Thyroid gland (tissue), 4 donors: ENCODE measurements around the gene RNF103. TPM values are rescaled to one million over a fixed set of nuclear protein-coding genes. Genes with fewer than 3 reads are reported as not detected.

Experiments
- DNase-seq, 2 donors: peaks; one replicate each; pipeline ENCODE4 v3.0.0-alpha.2; 2019
- H3K27ac ChIP-seq, 3 donors: fragments of 200-600 bp; sonication (generic); 1 replicate in 2 of 3; 2 replicates in 1 of 3; pipeline ENCODE4 v1.5.1; 2016 to 2019; ENCODE audit warnings: mild to moderate bottlenecking in 1 of 3, moderate library complexity in 1 of 3
- H3K27me3 ChIP-seq: fragments of 200-600 bp; sonication (generic); one replicate; pipeline ENCODE4 v1.5.1; 2019
- H3K36me3 ChIP-seq, 2 donors: fragments of 200-600 bp; sonication (generic); one replicate each; pipeline ENCODE4 v1.5.1; 2016 to 2019
- H3K4me1 ChIP-seq, 2 donors: fragments of 200-600 bp; sonication (generic); one replicate each; pipeline ENCODE4 v1.5.1; 2017 to 2019
- H3K4me3 ChIP-seq, 3 donors: fragments of 200-600 bp; sonication (generic); replicated peaks in 1 of 3; 1 replicate in 2 of 3; 2 replicates in 1 of 3; pipeline ENCODE4 v1.5.1; 2016; ENCODE audit warnings: mild to moderate bottlenecking in 1 of 3
- H3K9me3 ChIP-seq: fragments of 200-600 bp; sonication (generic); one replicate; pipeline ENCODE4 v1.5.1; 2017
- CTCF ChIP-seq, 6 experiments: fragments of 200-600 bp in 3 of 6; fragments of 450-650 bp in 3 of 6; sonication (generic) in 3 of 6; IDR thresholded peaks; one replicate each; pipeline ENCODE4 v1.5.1; 2016 to 2019; ENCODE audit warnings: antibody characterized with exemption in 6 of 6, mild to moderate bottlenecking in 2 of 6, inconsistent platforms in 1 of 6, moderate library complexity in 1 of 6
- POLR2A ChIP-seq, 2 donors: fragments of 450-650 bp; IDR thresholded peaks; one replicate each; pipeline ENCODE4 v1.6.1; 2017; ENCODE audit warnings: antibody characterized with exemption in 2 of 2, mild to moderate bottlenecking in 2 of 2, moderate library complexity in 1 of 2
- WGBS, 2 donors: methylation state at CpG; one replicate each; pipeline ENCODE4 v1.1.5; 2017; 5-methylcytosine and 5-hydroxymethylcytosine counted together
- intact Hi-C: fragments of 100-400 bp; cut with DNase I; formaldehyde crosslinking; loops from one replicate; pipeline ENCODE4 v1.15.1; 2023
- total RNA-seq, 4 donors: library from RNA; depleted of rRNA; stranded (reverse); fragments of >200 nt; gene quantifications; one replicate each; pipeline ENCODE4 v1.2.3, GENCODE V29; 2016

Gene RNF103
- total RNA-seq, 4 donors from 2014 or later: 26.0 to 36.8 (median 33.3) TPM

- intact Hi-C loops: no loop called here
- Histone ChIP-seq H3K9me3 (no peaks in the 10 kb centered on the region), H3K36me3 (no peaks in the 10 kb centered on the region), H3K4me1 (no peaks in the 10 kb centered on the region), H3K27ac (no peak overlapping the region), H3K27me3 (no peaks in the 10 kb centered on the region), H3K4me3 (no peak overlapping the region)
- TF ChIP-seq POLR2A (IDR thresholded peaks at IDR 0.05): no peak
- no peak for TF ChIP-seq CTCF (IDR thresholded peaks at IDR 0.05)
- DNase-seq: no peak
- 96 to 99% methylated on average over 3 of the region's 3 CpGs for WGBS, 2 donors
Observed at GRCh38 chr2:86661333-86661732, 37.7 kb upstream of the RNF103 start.

GRCh38 chr2:86650188-86650587, 26.5 kb upstream of the RNF103 start:
- H3K4me1 ChIP-seq: no peaks in the 10 kb centered on the region
- no peaks in the 10 kb centered on the region for H3K36me3 ChIP-seq
- DNase-seq: no peak
- no peak overlapping the region for H3K4me3 ChIP-seq
- intact Hi-C loops: no loop called here
- no peaks in the 10 kb centered on the region for H3K27me3 ChIP-seq
- no peak overlapping the region for H3K27ac ChIP-seq
- H3K9me3 ChIP-seq: no peaks in the 10 kb centered on the region
- TF ChIP-seq CTCF (IDR thresholded peaks at IDR 0.05): no peak
- no peak for TF ChIP-seq POLR2A (IDR thresholded peaks at IDR 0.05)

- H3K4me1 ChIP-seq: no peaks in the 10 kb centered on the region
- H3K36me3 ChIP-seq: no peaks in the 10 kb centered on the region
- no peaks in the 10 kb centered on the region for H3K27me3 ChIP-seq
- intact Hi-C loops: no loop called here
- no peak overlapping the region for H3K4me3 ChIP-seq
- DNase-seq: no peak
- TF ChIP-seq CTCF (IDR thresholded peaks at IDR 0.05) (no peak), POLR2A (IDR thresholded peaks at IDR 0.05) (no peak)
- no peak overlapping the region for H3K27ac ChIP-seq
- no peaks in the 10 kb centered on the region for H3K9me3 ChIP-seq
- 74 to 97% methylated on average over 1 of the region's 1 CpG for WGBS, 2 donors
Observed at GRCh38 chr2:86649119-86649947, 25.7 kb upstream of the RNF103 start.

GRCh38 chr2:86648681-86649080, 25.0 kb upstream of the RNF103 start:
- Histone ChIP-seq H3K4me3 (no peak overlapping the region), H3K9me3 (no peaks in the 10 kb centered on the region), H3K27ac (no peak overlapping the region), H3K4me1 (no peaks in the 10 kb centered on the region), H3K27me3 (no peaks in the 10 kb centered on the region), H3K36me3 (no peaks in the 10 kb centered on the region)
- no peak for DNase-seq
- 73 to 82% methylated on average over 2 of the region's 2 CpGs for WGBS, 2 donors
- TF ChIP-seq CTCF (IDR thresholded peaks at IDR 0.05): no peak
- intact Hi-C loops: no loop called here

GRCh38 chr2:86646865-86647264, 23.2 kb upstream of the RNF103 start:
- Histone ChIP-seq H3K4me1 (no peaks in the 10 kb centered on the region), H3K9me3 (no peaks in the 10 kb centered on the region), H3K27ac (no peak overlapping the region), H3K4me3 (no peak overlapping the region), H3K27me3 (no peaks in the 10 kb centered on the region), H3K36me3 (no peaks in the 10 kb centered on the region)
- TF ChIP-seq CTCF (IDR thresholded peaks at IDR 0.05): no peak
- TF ChIP-seq POLR2A (IDR thresholded peaks at IDR 0.05): no peak
- WGBS, 2 donors: 93 to 98% methylated on average over 1 of the region's 1 CpG
- DNase-seq: no peak
- intact Hi-C loops: no loop called here
